Body of pancreas (tissue), 4 donors: Measurements from ENCODE around the gene RNU5D-1.

Experiments used
- POLR2A ChIP-seq, 3 donors: fragments of 450-650 bp; IDR thresholded peaks; one replicate each; pipeline ENCODE4 v1.6.1; 2016; ENCODE audit warnings: antibody characterized with exemption in 3 of 3, mild to moderate bottlenecking in 2 of 3
- TF ChIP-seq, protein P1 (sequence below), 7 experiments: fragments of 450-650 bp in 4 of 7; fragments of 200-600 bp in 3 of 7; sonication (generic) in 3 of 7; IDR thresholded peaks; one replicate each; pipeline ENCODE4 v1.5.1; 2016 to 2019; ENCODE audit warnings: antibody characterized with exemption in 7 of 7

DNA sequence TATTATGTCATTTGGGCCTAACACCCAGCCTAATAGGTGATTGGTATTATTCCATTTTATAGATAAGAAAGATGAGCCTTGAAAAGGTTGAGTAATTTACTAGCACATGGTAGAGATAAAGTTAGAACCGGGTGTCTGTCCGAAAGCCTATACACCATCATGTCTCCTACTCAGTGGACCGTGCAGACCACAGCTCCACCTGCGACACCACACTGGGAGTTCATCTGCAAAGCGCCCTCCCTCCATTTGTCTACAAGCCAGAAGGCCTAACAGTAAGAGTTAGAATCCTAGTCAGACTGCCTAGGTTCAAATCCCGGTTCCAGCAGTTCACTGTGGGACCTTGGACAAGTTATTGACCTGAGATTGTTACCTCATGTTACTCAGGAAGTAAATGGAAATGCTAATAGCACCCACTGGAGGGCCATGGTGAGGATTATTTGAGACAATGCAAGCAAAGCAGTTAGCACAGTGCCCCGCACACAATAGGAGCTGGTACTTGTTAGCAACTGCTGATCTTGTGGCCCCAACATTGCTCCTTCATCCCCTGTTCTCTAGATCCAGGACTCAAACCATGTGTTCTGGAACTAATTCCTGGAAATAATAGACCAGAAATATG, 36.0 kb downstream of the RNU5D-1 start:
- TF ChIP-seq POLR2A (IDR thresholded peaks at IDR 0.05) = no peak
- TF ChIP-seq, protein P1, sequence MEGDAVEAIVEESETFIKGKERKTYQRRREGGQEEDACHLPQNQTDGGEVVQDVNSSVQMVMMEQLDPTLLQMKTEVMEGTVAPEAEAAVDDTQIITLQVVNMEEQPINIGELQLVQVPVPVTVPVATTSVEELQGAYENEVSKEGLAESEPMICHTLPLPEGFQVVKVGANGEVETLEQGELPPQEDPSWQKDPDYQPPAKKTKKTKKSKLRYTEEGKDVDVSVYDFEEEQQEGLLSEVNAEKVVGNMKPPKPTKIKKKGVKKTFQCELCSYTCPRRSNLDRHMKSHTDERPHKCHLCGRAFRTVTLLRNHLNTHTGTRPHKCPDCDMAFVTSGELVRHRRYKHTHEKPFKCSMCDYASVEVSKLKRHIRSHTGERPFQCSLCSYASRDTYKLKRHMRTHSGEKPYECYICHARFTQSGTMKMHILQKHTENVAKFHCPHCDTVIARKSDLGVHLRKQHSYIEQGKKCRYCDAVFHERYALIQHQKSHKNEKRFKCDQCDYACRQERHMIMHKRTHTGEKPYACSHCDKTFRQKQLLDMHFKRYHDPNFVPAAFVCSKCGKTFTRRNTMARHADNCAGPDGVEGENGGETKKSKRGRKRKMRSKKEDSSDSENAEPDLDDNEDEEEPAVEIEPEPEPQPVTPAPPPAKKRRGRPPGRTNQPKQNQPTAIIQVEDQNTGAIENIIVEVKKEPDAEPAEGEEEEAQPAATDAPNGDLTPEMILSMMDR (IDR thresholded peaks at IDR 0.05) = no peak
